GM20431 (cell line): ENCODE data around the gene ILDR1.

Experiments
- in situ Hi-C: fragments of 300-500 bp; cut with MseI, MboI; formaldehyde crosslinking; loops from one replicate; pipeline ENCODE4 v1.15.0; 2020; ENCODE audit warnings: low sequenced_read_pairs; ENCODE audit not compliant: unreplicated experiment

Gene ILDR1

GRCh38 chr3:122021037-122021436 is 1.0 kb downstream of the ILDR1 start:
- in situ Hi-C loops: no loop called here

DNA sequence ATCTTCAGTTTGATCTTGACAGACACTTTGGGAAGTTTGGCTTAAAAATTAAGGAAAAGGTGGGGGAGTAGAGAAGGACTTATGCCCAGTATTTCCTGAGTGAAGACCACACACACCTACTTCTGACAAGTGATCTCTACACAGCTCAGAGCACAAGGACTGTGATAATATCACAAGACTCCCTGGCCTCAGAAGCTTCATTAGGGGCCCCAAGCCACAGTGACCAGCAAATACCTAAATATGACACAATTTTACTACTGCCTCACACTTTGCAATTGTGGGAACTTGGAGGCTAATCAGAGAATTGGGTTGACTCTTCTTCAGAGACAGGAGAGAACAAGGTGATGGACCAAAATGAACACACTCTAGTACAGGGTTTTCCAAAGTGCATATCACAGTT is 2.6 kb downstream of the ILDR1 start:
- in situ Hi-C loops: no loop called here

DNA sequence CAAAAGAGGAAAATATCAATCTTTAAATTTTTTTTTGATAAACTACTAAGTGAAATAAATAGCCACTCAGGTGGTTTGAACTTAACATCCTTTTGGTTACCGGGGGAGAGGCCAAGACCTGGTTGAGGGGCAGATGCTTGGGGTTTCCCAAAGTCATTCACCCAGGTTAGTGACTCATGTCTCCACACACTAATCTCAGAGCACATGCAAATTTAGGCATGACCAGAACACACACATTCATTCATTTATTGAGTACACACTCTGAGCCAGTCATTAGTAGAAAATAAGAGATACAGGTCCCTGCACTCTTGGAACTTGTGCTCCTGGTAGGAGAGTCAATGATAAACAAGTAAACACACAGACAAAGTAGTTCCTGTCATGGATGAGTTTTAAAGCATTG is 7.3 kb downstream of the ILDR1 start:
- in situ Hi-C loops: no loop called here

DNA sequence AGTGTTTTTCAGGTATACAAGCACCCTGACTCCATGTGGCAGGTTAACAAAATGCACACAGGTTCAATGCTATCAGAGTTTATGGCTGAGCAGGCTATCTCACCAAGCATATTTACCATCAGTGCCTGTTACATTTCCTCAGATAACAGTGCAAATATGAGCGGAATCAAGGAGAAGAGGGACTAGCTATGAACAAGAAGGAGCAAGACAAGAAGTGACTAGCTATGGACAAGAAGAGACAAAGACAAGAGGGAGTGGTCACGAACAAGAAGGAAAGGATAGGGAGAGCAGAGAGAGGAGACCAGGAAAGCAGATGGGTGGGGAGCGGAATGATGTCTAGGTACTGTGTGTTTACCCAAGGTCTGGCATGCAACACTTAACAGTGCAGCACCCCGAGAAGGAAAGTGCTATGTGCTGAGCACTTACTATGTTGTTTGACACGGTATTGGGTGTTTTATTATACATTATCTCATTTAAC is 8.6 kb downstream of the ILDR1 start:
- in situ Hi-C loops: no loop called here

GRCh38 chr3:122012821-122013220 is 9.2 kb downstream of the ILDR1 start:
- in situ Hi-C loops: no loop called here

- in situ Hi-C loops: no loop called here
Measured at GRCh38 chr3:122011396-122011795, 10.7 kb downstream of the ILDR1 start.

GRCh38 chr3:122010506-122010905 is 11.5 kb downstream of the ILDR1 start:
- in situ Hi-C loops: no loop called here

DNA sequence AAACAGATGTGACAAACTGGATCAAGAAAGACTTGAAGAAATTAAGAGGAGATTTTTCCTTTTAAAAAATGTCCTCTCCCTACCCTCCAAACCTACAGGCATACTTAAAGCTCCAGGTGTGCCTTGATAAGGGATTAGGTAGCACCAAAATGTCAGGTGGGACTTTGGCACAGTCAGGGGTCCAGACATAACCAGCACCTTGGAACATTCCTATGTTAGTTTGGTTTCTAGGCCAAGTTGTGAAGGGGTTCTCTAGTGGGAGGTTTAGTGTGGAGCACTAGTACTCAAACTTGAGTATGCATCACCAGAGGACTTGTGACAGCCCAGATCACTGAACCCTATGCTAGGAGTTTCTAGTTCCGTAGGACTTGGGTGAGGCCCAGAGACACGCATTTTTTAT is 13.9 kb downstream of the ILDR1 start:
- in situ Hi-C loops: no loop called here

DNA sequence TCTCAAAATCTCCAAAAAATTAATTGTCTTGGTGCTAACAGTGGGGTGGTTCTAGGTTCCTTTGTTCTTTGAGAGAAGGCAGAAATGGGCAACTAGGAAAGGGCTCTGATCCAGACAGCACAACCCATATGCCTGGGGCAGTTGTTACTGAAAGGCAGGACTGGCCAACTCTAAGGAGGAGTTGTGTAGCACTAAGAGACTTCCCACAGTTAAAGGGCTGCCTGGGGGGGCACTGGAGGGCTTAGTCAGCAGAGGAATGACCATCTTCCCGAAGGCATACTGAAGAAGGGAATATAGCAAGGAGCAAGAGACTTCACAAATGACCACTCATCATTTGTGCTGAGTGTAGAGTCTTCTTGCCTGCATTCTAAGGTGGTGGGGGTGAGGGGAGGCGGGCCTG is 15.8 kb downstream of the ILDR1 start:
- in situ Hi-C loops: no loop called here

DNA sequence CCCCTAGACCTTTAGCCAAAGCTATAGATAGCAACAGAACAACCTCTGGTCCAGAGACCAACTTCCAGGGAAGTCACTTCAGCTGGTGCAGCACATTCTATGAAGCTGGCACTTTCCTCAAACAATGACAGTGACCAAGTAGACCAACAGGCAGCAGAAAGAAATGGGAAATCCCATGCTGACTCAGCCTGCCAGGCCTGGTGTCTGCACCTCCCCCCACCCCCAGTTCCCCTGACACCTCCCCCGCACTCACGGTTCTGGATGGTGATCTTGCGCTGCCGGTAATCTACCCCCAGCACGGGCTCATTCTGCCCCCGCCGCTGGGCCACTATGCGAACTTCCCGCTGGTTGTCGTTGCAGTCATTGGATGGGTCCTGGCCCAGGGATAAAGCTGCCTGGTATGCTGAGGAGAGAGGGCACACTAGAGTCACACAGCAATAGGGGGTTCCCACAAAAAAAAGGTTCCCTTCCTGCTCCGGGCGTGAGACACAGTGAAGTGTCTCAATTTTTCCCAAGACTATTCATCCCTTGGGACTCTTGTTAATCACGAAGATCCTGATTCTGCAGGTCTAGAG is 17.0 kb downstream of the ILDR1 start:
- in situ Hi-C loops: no loop called here

DNA sequence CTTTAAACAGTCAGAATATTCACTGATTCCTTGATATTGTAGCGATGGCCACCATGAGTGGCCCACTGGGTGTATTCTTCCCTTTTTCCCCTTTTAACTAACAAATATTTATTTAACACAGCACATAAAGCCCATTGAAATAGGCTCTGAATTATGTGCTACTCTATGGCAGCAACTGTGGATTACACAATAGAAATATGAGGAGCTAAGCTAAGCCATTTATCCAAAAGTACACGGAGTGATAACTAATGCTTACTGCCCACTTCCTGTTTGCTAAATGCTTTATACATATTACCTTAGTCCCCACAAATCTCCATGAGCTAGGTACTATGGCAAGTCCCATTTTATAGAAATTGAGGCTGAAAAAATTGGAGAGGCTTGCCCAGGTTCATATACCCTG is 17.9 kb downstream of the ILDR1 start:
- in situ Hi-C loops: no loop called here

GRCh38 chr3:122003606-122004005 is 18.4 kb downstream of the ILDR1 start:
- in situ Hi-C loops: no loop called here

- in situ Hi-C loops: no loop called here
Measured at GRCh38 chr3:122003112-122003511, 18.9 kb downstream of the ILDR1 start.

DNA sequence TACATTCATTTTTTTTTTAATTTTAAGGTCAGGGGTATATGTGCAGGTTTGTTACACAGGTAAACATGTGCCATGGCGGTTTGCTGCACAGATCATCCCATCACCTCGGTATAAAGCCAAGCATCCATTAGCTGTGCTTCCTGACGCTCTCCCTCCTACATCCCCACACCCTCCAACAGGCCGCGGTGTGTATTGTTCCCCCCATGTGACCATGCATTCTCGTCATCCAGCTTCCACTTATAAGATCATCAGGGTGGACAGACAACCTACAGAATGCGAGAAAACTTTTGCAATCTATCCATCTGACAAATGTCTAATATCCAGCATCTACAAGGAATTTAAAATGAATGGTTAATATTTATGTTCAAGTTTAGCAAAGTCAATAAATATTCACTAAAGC is 19.4 kb downstream of the ILDR1 start:
- in situ Hi-C loops: no loop called here

DNA sequence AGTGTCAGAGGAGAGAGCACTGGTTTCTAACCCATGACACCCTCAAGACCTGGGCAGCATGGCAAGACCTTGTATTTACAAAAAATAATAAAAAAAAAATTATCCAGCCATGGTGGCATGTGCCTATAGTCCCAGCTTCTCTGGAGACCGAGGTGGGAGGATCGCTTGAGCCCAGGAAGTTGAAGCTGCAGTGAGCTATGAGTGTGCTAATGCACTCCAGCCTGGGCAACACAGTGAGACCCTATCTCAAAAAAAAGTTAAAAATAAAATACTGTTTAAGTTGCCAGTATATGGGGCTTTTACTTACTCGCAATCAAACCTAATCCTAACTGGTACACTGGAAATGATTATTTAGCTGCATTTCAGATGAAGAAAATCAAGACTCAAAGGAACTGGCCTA is 20.2 kb downstream of the ILDR1 start:
- in situ Hi-C loops: no loop called here

DNA sequence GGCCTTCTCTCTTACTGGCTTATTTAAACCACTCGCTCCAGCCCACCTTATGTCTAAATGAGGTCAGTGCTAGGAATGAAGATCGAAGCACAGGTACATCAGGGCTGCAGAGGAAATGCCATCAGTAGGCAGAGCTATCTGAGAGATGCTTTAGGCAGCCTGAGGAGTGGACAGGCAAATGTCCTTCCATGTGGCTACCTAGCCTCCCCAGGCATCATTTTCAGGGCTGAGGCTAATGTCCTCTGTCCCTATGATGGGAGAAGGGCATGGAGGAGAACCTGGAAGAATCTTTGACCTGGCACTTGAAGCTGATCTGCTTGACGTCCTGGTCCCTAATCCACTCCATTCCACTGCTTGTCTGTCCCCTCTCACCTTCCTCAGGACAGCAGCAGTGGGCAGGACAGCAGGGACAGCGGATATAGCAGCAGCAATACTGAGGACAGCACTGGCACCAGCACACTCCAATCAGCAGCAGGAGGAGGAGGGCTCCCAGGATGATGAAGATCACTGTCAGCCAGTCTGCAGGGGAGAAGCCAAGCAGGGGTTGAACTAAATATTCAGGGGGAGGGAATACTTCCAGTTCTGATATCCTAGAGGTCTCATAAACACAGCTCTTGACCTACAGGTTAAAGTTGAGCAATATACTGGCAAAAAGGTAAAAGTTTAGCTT is 21.0 kb downstream of the ILDR1 start:
- in situ Hi-C loops: no loop called here

DNA sequence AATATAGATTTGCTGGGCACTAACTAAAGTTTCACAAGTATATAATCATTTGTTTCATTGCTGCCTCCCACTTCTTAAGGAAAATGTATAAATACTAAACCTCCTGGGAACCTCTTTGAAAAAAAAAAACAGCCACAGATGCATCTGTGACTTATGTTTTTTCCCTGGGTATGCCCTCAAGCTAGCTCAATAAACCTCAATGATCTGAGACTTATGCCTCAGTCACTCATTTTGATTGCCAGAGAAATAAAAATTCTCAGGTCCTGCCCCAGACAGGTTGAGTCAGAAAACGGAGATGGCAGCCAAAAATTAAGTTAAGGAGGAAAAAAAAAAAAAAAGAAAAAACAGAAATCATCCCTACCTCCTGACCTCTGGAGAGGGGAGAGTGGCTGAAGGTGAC is 22.1 kb downstream of the ILDR1 start:
- in situ Hi-C loops: loop anchor here (25.0 kb wide), 1 partner anchor 87 kb away; no protein-coding TSS in a partner anchor

- in situ Hi-C loops: loop anchor here (25.0 kb wide), 1 partner anchor 88 kb away; no protein-coding TSS in a partner anchor
Measured at GRCh38 chr3:121998611-121999473, 23.2 kb downstream of the ILDR1 start.

DNA sequence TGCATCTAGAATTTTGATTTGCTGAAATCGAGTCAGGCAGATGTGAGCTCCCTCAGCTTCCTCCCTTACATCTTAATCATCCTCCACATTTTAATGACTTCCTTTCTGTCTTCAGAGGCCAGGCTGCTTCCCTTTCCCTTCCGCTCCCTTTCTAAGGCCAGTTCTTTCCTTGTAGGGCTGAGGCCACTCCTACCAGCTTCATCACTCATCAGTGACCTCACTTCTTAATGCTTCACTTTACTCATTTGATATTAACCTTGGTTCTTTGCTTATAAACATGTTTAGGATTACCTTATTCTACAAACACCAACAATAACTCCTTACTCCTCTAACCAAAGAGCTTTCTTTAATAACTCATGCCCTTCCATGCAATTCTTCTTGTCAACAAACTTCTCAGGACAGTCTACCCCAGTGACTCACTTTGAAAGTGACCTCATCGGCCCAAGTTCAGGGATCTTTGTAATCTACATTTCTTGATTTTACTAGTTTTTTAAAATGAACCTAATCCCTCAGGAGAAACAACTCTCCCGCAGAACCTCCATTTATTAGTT is 23.9 kb downstream of the ILDR1 start:
- in situ Hi-C loops: loop anchor here (25.0 kb wide), 1 partner anchor 89 kb away; no protein-coding TSS in a partner anchor

GRCh38 chr3:121997372-121997771 is 24.7 kb downstream of the ILDR1 start:
- in situ Hi-C loops: loop anchor here (25.0 kb wide), 1 partner anchor 90 kb away; no protein-coding TSS in a partner anchor
